Right atrium auricular region (tissue), 2 donors: Measurements from ENCODE around the gene BNC2. TPM values are rescaled to one million over a fixed set of nuclear protein-coding genes. Genes with fewer than 3 reads are reported as not detected.

Experiments
- DNase-seq: peaks from one replicate; pipeline ENCODE4 v3.0.0-alpha.2; 2019; ENCODE audit warnings: low spot score
- H3K27ac ChIP-seq, 2 donors: fragments of 200-600 bp; sonication (generic); 1 replicate in 1 of 2; 2 replicates in 1 of 2; pipeline ENCODE4 v1.5.1; 2016 to 2019
- H3K27me3 ChIP-seq, 2 donors: fragments of 200-600 bp; sonication (generic); one replicate each; pipeline versions ENCODE4 v1.5.1 to v1.6.0; 2017 to 2019
- H3K36me3 ChIP-seq: fragments of 200-600 bp; sonication (generic); one replicate; pipeline ENCODE4 v1.5.1; 2016
- H3K4me1 ChIP-seq, 2 donors: fragments of 200-600 bp; sonication (generic); one replicate each; pipeline versions ENCODE4 v1.5.1 to v1.6.0; 2017 to 2019
- H3K4me3 ChIP-seq, 2 donors: fragments of 200-600 bp; sonication (generic); 1 replicate in 1 of 2; 2 replicates in 1 of 2; pipeline ENCODE4 v1.5.1; 2017 to 2019; ENCODE audit warnings: mild to moderate bottlenecking in 1 of 2, moderate library complexity in 1 of 2
- H3K9me3 ChIP-seq, 2 donors: fragments of 200-600 bp; sonication (generic); one replicate each; pipeline ENCODE4 v1.5.1; 2019
- CTCF ChIP-seq, 2 donors: fragments of 200-600 bp; sonication (generic); IDR thresholded peaks; one replicate each; pipeline ENCODE4 v1.5.1; 2019; ENCODE audit warnings: antibody characterized with exemption in 2 of 2
- total RNA-seq, 2 donors: library from RNA; depleted of rRNA; stranded (reverse); fragments of >200 nt; gene quantifications; one replicate each; pipeline ENCODE4 v1.1.0, GENCODE V29; 2016

Gene BNC2
- total RNA-seq, 2 donors from 2014 or later, result 68.3 to 77.6 TPM

GRCh38 chr9:16816011-16816410, 54.5 kb downstream of the BNC2 start:
- no peak overlapping the region for H3K27ac ChIP-seq
- H3K36me3 ChIP-seq, result no peaks in the 10 kb centered on the region
- H3K27me3 ChIP-seq, result no peaks in the 10 kb centered on the region
- TF ChIP-seq CTCF (IDR thresholded peaks at IDR 0.05), result no peak
- no peaks in the 10 kb centered on the region for H3K9me3 ChIP-seq
- H3K4me3 ChIP-seq, result no peak overlapping the region
- H3K4me1 ChIP-seq, result no peaks in the 10 kb centered on the region
- no peak for DNase-seq

GRCh38 chr9:16815079-16815478, 55.4 kb downstream of the BNC2 start:
- Histone ChIP-seq H3K27ac (no peak overlapping the region), H3K36me3 (no peaks in the 10 kb centered on the region), H3K4me1 (no peaks in the 10 kb centered on the region), H3K4me3 (no peak overlapping the region), H3K9me3 (no peaks in the 10 kb centered on the region), H3K27me3 (no peaks in the 10 kb centered on the region)
- TF ChIP-seq CTCF (IDR thresholded peaks at IDR 0.05), result no peak
- DNase-seq, result no peak

GRCh38 chr9:16813838-16814237, 56.6 kb downstream of the BNC2 start:
- Histone ChIP-seq H3K9me3 (no peaks in the 10 kb centered on the region), H3K27ac (no peak overlapping the region), H3K27me3 (no peaks in the 10 kb centered on the region), H3K4me3 (no peak overlapping the region), H3K36me3 (no peaks in the 10 kb centered on the region), H3K4me1 (no peaks in the 10 kb centered on the region)
- DNase-seq, result no peak
- no peak for TF ChIP-seq CTCF (IDR thresholded peaks at IDR 0.05)

GRCh38 chr9:16811987-16812685, 58.3 kb downstream of the BNC2 start:
- Histone ChIP-seq H3K4me1 (no peaks in the 10 kb centered on the region), H3K36me3 (no peaks in the 10 kb centered on the region), H3K27ac (no peak overlapping the region), H3K9me3 (no peaks in the 10 kb centered on the region), H3K4me3 (no peak overlapping the region), H3K27me3 (no peaks in the 10 kb centered on the region)
- DNase-seq, result no peak
- TF ChIP-seq CTCF (IDR thresholded peaks at IDR 0.05), result no peak

GRCh38 chr9:16809912-16810610, 60.4 kb downstream of the BNC2 start:
- TF ChIP-seq CTCF (IDR thresholded peaks at IDR 0.05), result no peak

More at GRCh38 chr9:16809912-16810610, 60.4 kb downstream of the BNC2 start:
- DNase-seq, result no peak
- Histone ChIP-seq H3K36me3 (no peaks in the 10 kb centered on the region), H3K4me3 (no peak overlapping the region), H3K4me1 (no peaks in the 10 kb centered on the region), H3K27ac (no peak overlapping the region), H3K27me3 (no peaks in the 10 kb centered on the region), H3K9me3 (no peaks in the 10 kb centered on the region)
